H1 (cell line): ENCODE data around the gene C21orf91.

Experiments used
- ASH2L ChIP-seq: fragments of 200-600, 300-600 bp; sonication (generic); IDR thresholded peaks from one replicate; pipeline ENCODE4 v1.7.1; 2017; ENCODE audit warnings: low read length
- CEBPB ChIP-seq: IDR thresholded peaks from 2 replicates; pipeline ENCODE4 v1.6.1; 2012; ENCODE audit warnings: low read depth, low read length
- CHD2 ChIP-seq: IDR thresholded peaks from 2 replicates; pipeline ENCODE4 v1.6.1; 2012; ENCODE audit warnings: low read length, improper control_type of control experiment
- EP300 ChIP-seq, 2 experiments: IDR thresholded peaks; 1 replicate in 1 of 2; 2 replicates in 1 of 2; pipeline ENCODE4 v1.6.1; 2011 to 2012; ENCODE audit warnings: low read depth in 2 of 2, low read length in 2 of 2, mild to moderate bottlenecking in 2 of 2, borderline replicate concordance in 1 of 2, inconsistent platforms in 1 of 2, moderate library complexity in 1 of 2
- EZH2 ChIP-seq: fragments of 200-600 bp; sonication (generic); IDR thresholded peaks from 2 replicates; pipeline ENCODE4 v1.7.1; 2012; ENCODE audit warnings: low read depth, mild to moderate bottlenecking, moderate library complexity, low read length, inconsistent platforms; ENCODE audit not compliant: severe bottlenecking
- POLR2A ChIP-seq, 2 experiments: IDR thresholded peaks; 1 replicate in 1 of 2; 2 replicates in 1 of 2; pipeline ENCODE4 v1.6.1; 2011; ENCODE audit warnings: low read depth in 2 of 2, low read length in 2 of 2, mild to moderate bottlenecking in 2 of 2; ENCODE audit errors: control extremely low read depth in 1 of 2
- POLR2AphosphoS5 ChIP-seq: IDR thresholded peaks from 2 replicates; pipeline ENCODE4 v1.6.1; 2011; ENCODE audit warnings: low read depth, low read length
- RAD21 ChIP-seq, 2 experiments: IDR thresholded peaks in 1 of 2; conservative IDR thresholded peaks in 1 of 2; 2 replicates each; pipeline ENCODE4 v1.6.1; 2011; ENCODE audit warnings: low read depth in 2 of 2, low read length in 2 of 2, improper control_type of control experiment in 1 of 2, inconsistent platforms in 1 of 2, mild to moderate bottlenecking in 1 of 2, moderate library complexity in 1 of 2
- RFX5 ChIP-seq: IDR thresholded peaks from 2 replicates; pipeline ENCODE4 v1.6.1; 2011; ENCODE audit warnings: low read depth, low read length, improper control_type of control experiment, borderline replicate concordance
- RXRA ChIP-seq: IDR thresholded peaks from 2 replicates; pipeline ENCODE4 v1.6.1; 2011; ENCODE audit warnings: low read depth, mild to moderate bottlenecking, low read length, moderate library complexity; ENCODE audit not compliant: insufficient read depth
- SUZ12 ChIP-seq: fragments of 200-600 bp; sonication (generic); IDR thresholded peaks from 2 replicates; pipeline ENCODE4 v1.6.1; 2012; ENCODE audit warnings: mild to moderate bottlenecking, inconsistent platforms, low read length, moderate library complexity, mixed read lengths
- TAF1 ChIP-seq: IDR thresholded peaks from 2 replicates; pipeline ENCODE4 v1.6.1; 2011; ENCODE audit warnings: mild to moderate bottlenecking, low read depth, low read length
- ZNF274 ChIP-seq: IDR thresholded peaks from 2 replicates; pipeline ENCODE4 v1.7.0; 2012; ENCODE audit warnings: low read length, borderline replicate concordance; ENCODE audit errors: extremely low read depth
- TF ChIP-seq, protein P1 (sequence below), 3 experiments: IDR thresholded peaks; 1 replicate in 2 of 3; 2 replicates in 1 of 3; pipeline versions ENCODE4 v1.5.1 to v1.6.1; 2011; ENCODE audit warnings: low read length in 3 of 3, mild to moderate bottlenecking in 3 of 3, inconsistent platforms in 2 of 3, low read depth in 1 of 3, moderate library complexity in 1 of 3; ENCODE audit not compliant: insufficient read depth in 1 of 3; ENCODE audit errors: control extremely low read depth in 1 of 3

DNA sequence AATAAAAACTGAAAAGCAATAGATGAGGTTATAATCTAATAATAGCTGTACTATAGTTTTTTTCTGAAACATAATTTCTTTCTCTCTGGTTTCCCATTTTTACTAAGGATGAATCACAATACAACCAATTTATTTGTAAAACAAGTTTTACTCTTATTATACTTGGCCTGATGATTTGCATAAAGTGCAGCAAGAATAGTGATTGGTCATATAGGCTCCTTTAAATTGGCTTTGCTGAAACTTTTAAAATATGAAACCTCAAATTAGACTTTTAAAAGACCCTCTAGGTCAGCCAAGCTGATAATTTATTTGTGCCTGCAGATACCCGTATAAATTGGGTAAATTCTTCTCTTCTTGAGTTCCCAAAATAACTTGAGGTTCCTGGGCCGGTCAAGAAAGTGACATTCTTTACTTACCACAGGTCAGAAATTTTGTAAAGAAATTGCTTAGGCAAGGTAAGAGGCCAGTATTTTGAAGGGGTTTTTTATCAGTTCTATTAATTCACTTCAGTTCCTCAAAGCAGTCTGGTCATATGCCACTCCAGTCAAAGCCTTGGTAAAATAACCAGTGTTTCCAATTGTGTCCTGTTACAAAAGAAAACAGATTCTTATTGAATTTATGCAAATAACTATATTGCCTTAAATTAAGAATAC, 76.1 kb downstream of the C21orf91 start:
- TF ChIP-seq TAF1, result no peak
- TF ChIP-seq, protein P1, sequence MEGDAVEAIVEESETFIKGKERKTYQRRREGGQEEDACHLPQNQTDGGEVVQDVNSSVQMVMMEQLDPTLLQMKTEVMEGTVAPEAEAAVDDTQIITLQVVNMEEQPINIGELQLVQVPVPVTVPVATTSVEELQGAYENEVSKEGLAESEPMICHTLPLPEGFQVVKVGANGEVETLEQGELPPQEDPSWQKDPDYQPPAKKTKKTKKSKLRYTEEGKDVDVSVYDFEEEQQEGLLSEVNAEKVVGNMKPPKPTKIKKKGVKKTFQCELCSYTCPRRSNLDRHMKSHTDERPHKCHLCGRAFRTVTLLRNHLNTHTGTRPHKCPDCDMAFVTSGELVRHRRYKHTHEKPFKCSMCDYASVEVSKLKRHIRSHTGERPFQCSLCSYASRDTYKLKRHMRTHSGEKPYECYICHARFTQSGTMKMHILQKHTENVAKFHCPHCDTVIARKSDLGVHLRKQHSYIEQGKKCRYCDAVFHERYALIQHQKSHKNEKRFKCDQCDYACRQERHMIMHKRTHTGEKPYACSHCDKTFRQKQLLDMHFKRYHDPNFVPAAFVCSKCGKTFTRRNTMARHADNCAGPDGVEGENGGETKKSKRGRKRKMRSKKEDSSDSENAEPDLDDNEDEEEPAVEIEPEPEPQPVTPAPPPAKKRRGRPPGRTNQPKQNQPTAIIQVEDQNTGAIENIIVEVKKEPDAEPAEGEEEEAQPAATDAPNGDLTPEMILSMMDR (IDR thresholded peaks at IDR 0.05; ENCODE audit: control extremely low read depth in 1 of 3, insufficient read depth in 1 of 3, low read depth in 1 of 3, low read length in 3 of 3), result no peak
- no peak for TF ChIP-seq ZNF274
- TF ChIP-seq EP300 (IDR thresholded peaks at IDR 0.05; ENCODE audit: borderline replicate concordance in 1 of 2, low read depth in 2 of 2, low read length in 2 of 2), result no peak
- no peak for TF ChIP-seq POLR2A (IDR thresholded peaks at IDR 0.05; ENCODE audit: control extremely low read depth in 1 of 2, low read depth in 2 of 2, low read length in 2 of 2)
- TF ChIP-seq SUZ12, result no peak
- TF ChIP-seq RFX5, result no peak
- no peak for TF ChIP-seq EZH2
- TF ChIP-seq CEBPB, result no peak
- no peak for TF ChIP-seq POLR2AphosphoS5
- no peak for TF ChIP-seq CHD2
- TF ChIP-seq RAD21 (IDR thresholded peaks at IDR 0.05 in 1 of 2, conservative IDR thresholded peaks at IDR 0.05 in 1 of 2; ENCODE audit: low read depth in 2 of 2, low read length in 2 of 2), result no peak
- no peak for TF ChIP-seq ASH2L
- TF ChIP-seq RXRA, result no peak
